ENCODE results near the gene GDF11. TPM values are rescaled to one million over a fixed set of nuclear protein-coding genes. Genes with fewer than 3 reads are reported as not detected.

Gene GDF11
- total RNA-seq, 1 donor from 2014 or later = 8.9 TPM

- DNase-seq (no peak), ATAC-seq (no peak)
- intact Hi-C loops (cut with micrococcal nuclease) = no loop called here
Observed at GRCh38 chr12:55760663-55761062, 17.7 kb downstream of the GDF11 start.

- ATAC-seq = no peak
- no peak for DNase-seq
- intact Hi-C loops (cut with micrococcal nuclease) = no loop called here
Observed at GRCh38 chr12:55762646-55763045, 19.7 kb downstream of the GDF11 start.

- intact Hi-C loops (cut with micrococcal nuclease) = no loop called here
- DNase-seq (no peak), ATAC-seq (no peak)
Observed at GRCh38 chr12:55765736-55766290, 22.9 kb downstream of the GDF11 start.

GRCh38 chr12:55767156-55767555, 24.2 kb downstream of the GDF11 start:
- DNase-seq = no peak
- no peak for ATAC-seq
- intact Hi-C loops (cut with micrococcal nuclease) = no loop called here

GRCh38 chr12:55771736-55772135, 28.8 kb downstream of the GDF11 start:
- DNase-seq = no peak
- intact Hi-C loops (cut with micrococcal nuclease) = no loop called here
- no peak for ATAC-seq

- no peak for ATAC-seq
- DNase-seq = no peak
Observed at GRCh38 chr12:55777856-55778255, 34.9 kb downstream of the GDF11 start.

GRCh38 chr12:55780685-55781084, 37.8 kb downstream of the GDF11 start:
- no peak for ATAC-seq
- intact Hi-C loops (cut with micrococcal nuclease) = no loop called here
- DNase-seq = no peak

More at GRCh38 chr12:55777856-55778255, 34.9 kb downstream of the GDF11 start:
- intact Hi-C loops (cut with micrococcal nuclease) = no loop called here

GRCh38 chr12:55788546-55788945, 45.6 kb downstream of the GDF11 start:
- intact Hi-C loops (cut with micrococcal nuclease) = no loop called here
- ATAC-seq = no peak
- DNase-seq = no peak

- ATAC-seq = no peak
- intact Hi-C loops (cut with micrococcal nuclease) = no loop called here
- no peak for DNase-seq
Observed at GRCh38 chr12:55789171-55789570, 46.2 kb downstream of the GDF11 start.

- ATAC-seq (no peak), DNase-seq (no peak)
- intact Hi-C loops (cut with micrococcal nuclease) = no loop called here
Observed at GRCh38 chr12:55789893-55790292, 47.0 kb downstream of the GDF11 start.

GRCh38 chr12:55795950-55796349, 53.0 kb downstream of the GDF11 start:
- no peak for ATAC-seq
- DNase-seq = no peak
- intact Hi-C loops (cut with micrococcal nuclease) = no loop called here

- DNase-seq (no peak), ATAC-seq (peak; percentile 39)
- intact Hi-C loops (cut with micrococcal nuclease) = no loop called here
Observed at GRCh38 chr12:55797068-55797467, 54.1 kb downstream of the GDF11 start.

- intact Hi-C loops (cut with micrococcal nuclease) = no loop called here
- ATAC-seq (no peak), DNase-seq (no peak)
Observed at GRCh38 chr12:55797550-55797949, 54.6 kb downstream of the GDF11 start.

Other genes starting within 250 kb of the GDF11 start
- not detected for gene OR6C4, start 193.5 kb upstream of the GDF11 start, total RNA-seq
- gene OR2AP1, start 170.7 kb upstream of the GDF11 start, total RNA-seq = not detected
- not detected for gene OR10P1, start 106.2 kb upstream of the GDF11 start, total RNA-seq
- gene ITGA7, start 35.2 kb upstream of the GDF11 start, total RNA-seq = 488 TPM
- 124 TPM for gene BLOC1S1, start 27.1 kb upstream of the GDF11 start, total RNA-seq
- gene RDH5, start 22.7 kb upstream of the GDF11 start, total RNA-seq = 13.5 TPM
- gene CD63, start 14.1 kb upstream of the GDF11 start, total RNA-seq = 733 TPM
- 51.6 TPM for gene SARNP, start 74.6 kb downstream of the GDF11 start, total RNA-seq
- gene ORMDL2, start 74.9 kb downstream of the GDF11 start, total RNA-seq = 15.7 TPM
- gene DNAJC14, start 86.5 kb downstream of the GDF11 start, total RNA-seq = 20.3 TPM
- 2.1 TPM for gene MMP19, start 99.8 kb downstream of the GDF11 start, total RNA-seq
- gene PYM1, start 184.8 kb downstream of the GDF11 start, total RNA-seq = 16.2 TPM
- 6.9 TPM for gene DGKA, start 188.0 kb downstream of the GDF11 start, total RNA-seq
- 0.57 TPM for gene PMEL, start 222.9 kb downstream of the GDF11 start, total RNA-seq
- 8.4 TPM for gene CDK2, start 223.7 kb downstream of the GDF11 start, total RNA-seq
- gene RAB5B, start 231.0 kb downstream of the GDF11 start, total RNA-seq = 128 TPM